OCI-LY7 (cell line): ENCODE results near the gene TTLL5. TPM values are rescaled to one million over a fixed set of nuclear protein-coding genes. Genes with fewer than 3 reads are reported as not detected.

ENCODE experiments used
- BruUV-seq: library from RNA; stranded (reverse); fragments of 400-500 nt; replicated peaks from 2 replicates; lab custom pipeline; 2021; lab: Mats Ljungman, UMichigan
- CTCF ChIA-PET: fragments of 300-600 bp; sonication (Branson Sonifier 250); formaldehyde crosslinking; loops from one replicate; lab custom pipeline; 2022; ENCODE audit warnings: antibody characterized with exemption; ENCODE audit not compliant: unreplicated experiment; lab: Charles Lee
- POLR2A ChIA-PET: fragments of 300-600 bp; sonication (Branson Sonifier 250); formaldehyde crosslinking; loops from one replicate; lab custom pipeline; 2022; ENCODE audit warnings: antibody characterized with exemption; lab: Charles Lee
- DNase-seq: peaks from one replicate; pipeline ENCODE4 v3.0.0-alpha.2; 2015; ENCODE audit warnings: low spot score
- H2AFZ ChIP-seq: fragments of 200-600 bp; sonication (generic), shearing (Covaris generic); 2 replicates; pipeline ENCODE4 v1.6.1; 2014; ENCODE audit warnings: mild to moderate bottlenecking, antibody characterized with exemption, low read length, moderate library complexity
- H3K27ac ChIP-seq: fragments of 200-600 bp; sonication (generic); 2 replicates; pipeline ENCODE4 v1.5.1; 2014; ENCODE audit warnings: mixed run types, low read depth, mild to moderate bottlenecking, moderate library complexity, low read length, inconsistent platforms; ENCODE audit not compliant: poor library complexity, severe bottlenecking
- H3K36me3 ChIP-seq: fragments of 200-600 bp; sonication (generic); 2 replicates; pipeline ENCODE4 v1.6.1; 2014; ENCODE audit warnings: mild to moderate bottlenecking, antibody characterized with exemption, low read length, moderate library complexity, mixed read lengths; ENCODE audit not compliant: insufficient read depth
- H3K4me1 ChIP-seq: fragments of 200-600 bp; sonication (generic); 2 replicates; pipeline ENCODE4 v1.5.1; 2014; ENCODE audit warnings: mild to moderate bottlenecking, low read length; ENCODE audit not compliant: insufficient read depth, poor library complexity, severe bottlenecking
- H3K4me2 ChIP-seq: fragments of 200-600 bp; sonication (generic); 2 replicates; pipeline ENCODE4 v1.6.1; 2014; ENCODE audit warnings: mild to moderate bottlenecking, low read length
- H3K4me3 ChIP-seq: fragments of 200-600 bp; sonication (generic); 2 replicates; pipeline ENCODE4 v1.5.1; 2014; ENCODE audit warnings: mild to moderate bottlenecking, low read depth, low read length; ENCODE audit not compliant: poor library complexity, severe bottlenecking
- H3K79me2 ChIP-seq: fragments of 200-600 bp; sonication (generic); 2 replicates; pipeline ENCODE4 v1.6.1; 2016; ENCODE audit warnings: low read depth, mild to moderate bottlenecking, low read length, moderate library complexity, mixed read lengths; ENCODE audit not compliant: insufficient read depth
- H3K9me2 ChIP-seq: fragments of 200-600 bp; sonication (generic); 2 replicates; pipeline ENCODE4 v1.6.1; 2016; ENCODE audit warnings: mild to moderate bottlenecking, low read length, mixed read lengths; ENCODE audit not compliant: insufficient read depth
- H3K9me3 ChIP-seq: fragments of 200-600 bp; sonication (generic); 2 replicates; pipeline ENCODE4 v1.6.1; 2014; ENCODE audit warnings: mild to moderate bottlenecking, mixed run types, low read length, mixed read lengths
- H4K20me1 ChIP-seq: fragments of 200-600 bp; sonication (generic); 2 replicates; pipeline ENCODE4 v1.6.1; 2014; ENCODE audit warnings: mild to moderate bottlenecking, antibody characterized with exemption, low read length, moderate library complexity, mixed read lengths; ENCODE audit not compliant: insufficient read depth
- CTCF ChIP-seq: fragments of 200-600 bp; sonication (generic); conservative IDR thresholded peaks from 2 replicates; pipeline ENCODE4 v1.5.1; 2014; ENCODE audit warnings: mild to moderate bottlenecking, antibody characterized with exemption, low read length, moderate library complexity, mixed read lengths
- EZH2phosphoT487 ChIP-seq: fragments of 200-600 bp; sonication (generic); IDR thresholded peaks from 2 replicates; pipeline ENCODE4 v1.6.1; 2018; ENCODE audit warnings: low read depth, borderline replicate concordance, mild to moderate bottlenecking, mixed run types, antibody characterized with exemption, low read length, moderate library complexity, mixed read lengths
- intact Hi-C: fragments of 100-400 bp; cut with micrococcal nuclease; formaldehyde crosslinking; loops from one replicate; pipeline ENCODE4 v1.10.0; 2022; ENCODE audit not compliant: unreplicated experiment
- total RNA-seq, 2 experiments: library from RNA; depleted of rRNA in 1 of 2; stranded (reverse); fragments of >200 nt in 1 of 2; shearing (Covaris generic) in 1 of 2; gene quantifications; 2 replicates each; pipeline ENCODE4 v1.2.3, GENCODE V29; 2014 to 2022

Gene TTLL5
- total RNA-seq, 2 experiments from 2014 or later: 34.3 to 55.6 TPM

- Histone ChIP-seq H4K20me1 (no peaks in the 10 kb centered on the region), H3K4me3 (no peak overlapping the region), H3K79me2 (no peaks in the 10 kb centered on the region), H3K27ac (no peak overlapping the region), H3K9me3 (no peaks in the 10 kb centered on the region), H3K9me2 (no peaks in the 10 kb centered on the region), H2AFZ (no peak overlapping the region), H3K4me1 (no peaks in the 10 kb centered on the region), H3K4me2 (no peak overlapping the region), H3K36me3 (peaks cover 12% of the 10 kb centered on the region; the same call in 1 of the 2 replicates)
- no TSS peak for BruUV-seq
- intact Hi-C loops: no loop called here
- TF ChIP-seq EZH2phosphoT487 (no peak), CTCF (no peak)
- ChIA-PET CTCF (no interaction called here), POLR2A (no interaction called here)
- DNase-seq: no peak
These were observed 224.8 kb downstream of the TTLL5 start for GRCh38 chr14:75885829-75886228.

DNA sequence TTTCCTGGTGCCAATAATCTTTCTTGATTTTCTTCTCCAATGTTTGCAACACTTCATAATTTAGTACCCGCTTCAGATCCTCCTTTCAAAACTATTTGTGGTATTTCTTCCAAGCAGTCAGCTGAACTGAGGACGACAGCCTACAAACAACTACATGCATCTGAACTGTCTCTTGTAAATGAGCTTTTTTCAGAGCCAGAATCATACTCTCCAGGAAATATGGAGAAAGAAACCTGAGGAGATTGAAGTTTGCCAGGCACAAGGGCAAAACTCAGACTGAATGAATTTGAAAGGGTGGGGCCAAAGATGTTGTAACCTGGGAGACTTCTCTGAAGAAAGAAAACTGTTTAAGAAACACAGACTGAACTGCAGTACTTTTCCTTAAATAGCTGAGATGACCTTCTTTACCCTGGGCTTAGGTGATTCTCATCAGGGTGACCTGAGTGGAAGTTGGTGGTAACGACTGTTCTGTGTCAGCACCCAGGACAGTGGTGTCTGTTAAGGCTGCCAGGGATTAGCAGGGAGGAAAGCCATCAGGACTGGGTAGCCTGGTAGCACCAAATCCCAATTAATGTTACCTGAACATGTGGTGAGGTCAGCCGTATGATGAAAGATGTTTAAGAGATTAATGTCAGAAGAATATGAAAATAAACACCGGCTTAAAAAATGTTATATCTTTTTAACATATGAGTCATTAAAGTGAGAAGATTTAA, 225.7 kb downstream of the TTLL5 start:
- intact Hi-C loops: no loop called here
- H3K9me2 ChIP-seq: no peaks in the 10 kb centered on the region
- H4K20me1 ChIP-seq: no peaks in the 10 kb centered on the region
- H3K4me1 ChIP-seq: no peaks in the 10 kb centered on the region
- H3K79me2 ChIP-seq: no peaks in the 10 kb centered on the region
- BruUV-seq: no TSS peak
- H3K36me3 ChIP-seq: peaks cover 12% of the 10 kb centered on the region; the same call in 1 of the 2 replicates
- no peaks in the 10 kb centered on the region for H3K9me3 ChIP-seq
- H2AFZ ChIP-seq: no peak overlapping the region
- H3K4me2 ChIP-seq: no peak overlapping the region
- CTCF ChIA-PET: no interaction called here
- no peak overlapping the region for H3K4me3 ChIP-seq
- POLR2A ChIA-PET: interaction anchor here (0.6 to 1.0 kb wide), 3 partner anchors 73 to 375 kb away, joined by 3 to 4 read pairs (median 3); no protein-coding TSS in a partner anchor
- TF ChIP-seq EZH2phosphoT487 (no peak), CTCF (no peak)
- H3K27ac ChIP-seq: no peak overlapping the region
- DNase-seq: no peak

- no peak for TF ChIP-seq CTCF
- no peak for TF ChIP-seq EZH2phosphoT487
- CTCF ChIA-PET: no interaction called here
- Histone ChIP-seq H3K4me2 (no peak overlapping the region), H3K9me3 (no peaks in the 10 kb centered on the region), H3K4me1 (no peaks in the 10 kb centered on the region), H3K9me2 (no peaks in the 10 kb centered on the region), H3K27ac (no peak overlapping the region), H3K4me3 (no peak overlapping the region), H3K79me2 (no peaks in the 10 kb centered on the region), H4K20me1 (no peaks in the 10 kb centered on the region), H3K36me3 (peaks cover 4% of the 10 kb centered on the region; the same call in 1 of the 2 replicates), H2AFZ (no peak overlapping the region)
- DNase-seq: no peak
- intact Hi-C loops: no loop called here
- BruUV-seq: no TSS peak
- POLR2A ChIA-PET: interaction anchor here (0.8 kb wide), 1 partner anchor 12 kb away, joined by 3 read pairs; no protein-coding TSS in a partner anchor
These were observed 227.9 kb downstream of the TTLL5 start for GRCh38 chr14:75888945-75889344.
